Cardiac muscle cell (in vitro differentiated cells and primary cell): ENCODE measurements around the gene ISCA2. TPM values are rescaled to one million over a fixed set of nuclear protein-coding genes. Genes with fewer than 3 reads are reported as not detected.
A peak's percentile ranks its signal among the peaks of the same experiment; 100 is the strongest.

Source experiments
- DNase-seq, 2 donors: peaks; one replicate each; pipeline versions ENCODE4 v3.0.0 to v3.0.0-alpha.2; 2010 to 2017; ENCODE audit warnings: low read depth in 1 of 2, low spot score in 1 of 2
- H3K27ac ChIP-seq: fragments of 200-600 bp; sonication (generic); 2 replicates; pipeline ENCODE4 v1.5.1; 2016
- H3K27me3 ChIP-seq: fragments of 200-600 bp; sonication (generic); 2 replicates; pipeline ENCODE4 v1.6.0; 2016; ENCODE audit warnings: control low read depth
- H3K36me3 ChIP-seq: fragments of 200-600 bp; sonication (generic); 2 replicates; pipeline ENCODE4 v1.5.1; 2016; ENCODE audit warnings: control low read depth
- H3K4me1 ChIP-seq: fragments of 200-600 bp; sonication (generic); 2 replicates; pipeline ENCODE4 v1.8.1; 2017; ENCODE audit warnings: low read depth, mild to moderate bottlenecking, mixed run types
- H3K4me3 ChIP-seq: fragments of 200-600 bp; sonication (generic); 2 replicates; pipeline ENCODE4 v1.5.1; 2016; ENCODE audit warnings: mild to moderate bottlenecking
- H3K9me3 ChIP-seq: fragments of 200-600 bp; sonication (generic); 2 replicates; pipeline ENCODE4 v1.5.1; 2017; ENCODE audit warnings: low read depth, mild to moderate bottlenecking, control low read depth
- CTCF ChIP-seq: IDR thresholded peaks from 2 replicates; pipeline ENCODE4 v1.5.1; 2012; ENCODE audit warnings: low read depth, mild to moderate bottlenecking, low read length
- polyA plus RNA-seq: library from polyadenylated mRNA; unstranded; fragments of >200 nt; fragmentation: Nextera tagmentation; extraction: Ambion mirVana; gene quantifications from 2 replicates; pipeline ENCODE4 v1.2.1, GENCODE V29; 2016
- total RNA-seq: library from RNA; depleted of rRNA; stranded (reverse); fragments of >200 nt; gene quantifications from 2 replicates; pipeline ENCODE4 v1.2.3, GENCODE V29; 2016

Gene ISCA2
- total and polyA plus RNA-seq, 2 experiments from 2014 or later, result 26.5 to 141 TPM

DNA sequence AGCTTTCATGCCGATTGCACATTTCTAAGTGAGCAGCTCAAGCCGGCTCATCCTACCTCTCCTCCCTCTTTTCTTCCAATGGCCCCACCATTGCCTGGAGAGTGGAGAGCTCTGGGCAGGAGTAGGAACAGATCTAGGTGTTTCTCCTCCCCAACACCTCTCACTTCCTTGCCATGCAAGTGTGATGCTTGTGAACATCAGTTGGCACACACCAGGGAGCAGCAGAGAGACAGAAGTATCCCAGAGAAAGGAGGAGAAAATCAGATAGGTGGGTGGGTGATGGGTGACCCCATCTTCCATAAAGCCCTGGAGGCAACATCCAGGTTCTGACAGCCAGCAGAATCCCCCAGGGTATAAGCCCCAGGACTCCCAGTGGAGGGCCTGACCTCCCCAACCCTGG is 28.2 kb upstream of the ISCA2 start:
- DNase-seq, result no peak
- no peak for TF ChIP-seq CTCF

DNA sequence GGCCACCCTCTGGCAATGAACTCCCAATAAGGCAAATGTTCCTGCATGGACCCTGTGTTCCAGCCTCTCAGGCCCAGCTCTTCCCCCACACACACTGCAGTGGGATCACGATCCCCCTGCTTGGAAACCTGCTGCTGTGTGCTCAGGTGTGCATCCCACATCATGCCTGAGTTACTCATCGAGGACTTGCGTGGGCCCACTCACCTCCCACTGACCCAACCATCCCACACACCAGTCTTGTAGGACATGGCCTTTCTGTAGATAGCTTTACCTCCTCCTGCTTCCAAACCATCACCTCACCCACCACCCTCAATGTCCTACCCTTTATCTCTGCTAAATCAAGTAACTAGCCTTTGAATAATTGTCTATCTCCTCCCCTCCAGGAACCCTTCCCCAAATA is 25.1 kb upstream of the ISCA2 start:
- no peak for TF ChIP-seq CTCF
- no peak overlapping the region for H3K27ac ChIP-seq
- DNase-seq, result no peak

More for the DNA sequence above, 28.2 kb upstream of the ISCA2 start:
- Histone ChIP-seq H3K36me3 (no peaks in the 10 kb centered on the region), H3K4me3 (no peak overlapping the region), H3K9me3 (no peaks in the 10 kb centered on the region), H3K27ac (no peak overlapping the region), H3K27me3 (no peaks in the 10 kb centered on the region), H3K4me1 (peaks cover 12% of the 10 kb centered on the region)

DNA sequence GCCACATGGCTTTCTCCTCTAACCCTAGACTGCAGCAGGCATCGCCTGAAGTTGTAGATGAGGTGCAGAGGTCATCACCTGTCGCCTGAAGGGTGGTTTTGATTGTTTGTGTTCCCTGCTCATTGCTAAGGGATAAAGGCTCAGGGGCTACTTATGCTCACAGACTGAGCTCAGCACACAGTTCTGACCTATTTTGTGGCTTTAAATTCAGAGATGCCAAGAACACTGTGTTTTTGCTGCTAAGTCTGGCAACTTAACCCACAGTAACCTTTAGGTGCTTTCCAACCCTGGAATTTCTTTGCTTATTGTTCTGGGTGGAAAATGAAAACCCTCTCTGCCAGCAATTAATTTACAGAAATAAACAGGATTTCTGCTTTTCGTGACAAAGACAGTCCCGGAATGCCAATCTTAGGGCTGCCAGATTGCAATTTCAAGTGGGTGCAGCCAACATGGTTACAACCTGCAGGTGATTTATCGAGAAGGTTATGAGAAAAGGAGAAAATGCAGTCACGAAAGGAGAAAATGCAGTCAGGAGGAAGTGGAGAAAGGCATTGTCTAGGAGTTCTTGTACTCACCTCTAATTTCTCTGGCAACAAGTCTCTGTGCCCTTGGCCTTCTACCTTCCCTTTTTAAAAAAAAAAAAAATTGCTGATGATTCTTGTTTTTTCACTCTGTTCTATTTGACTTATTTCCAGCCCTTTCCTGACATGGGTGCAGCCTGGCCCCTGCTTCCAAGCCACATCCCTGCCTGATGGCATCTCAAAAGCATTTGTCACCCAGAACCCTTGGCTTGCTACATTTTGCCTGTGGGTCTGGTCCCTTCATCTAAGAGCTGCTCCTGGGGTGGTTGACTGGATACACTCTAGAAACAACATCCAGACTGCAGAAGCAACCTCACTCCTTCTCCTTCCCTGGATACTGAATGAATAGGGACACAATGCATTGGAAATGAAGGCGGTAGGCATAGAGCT is 23.7 kb upstream of the ISCA2 start:
- Histone ChIP-seq H3K9me3 (no peaks in the 10 kb centered on the region), H3K27me3 (no peaks in the 10 kb centered on the region), H3K4me3 (no peak overlapping the region), H3K4me1 (peaks cover 11% of the 10 kb centered on the region), H3K36me3 (peaks cover 4% of the 10 kb centered on the region), H3K27ac (no peak overlapping the region)
- TF ChIP-seq CTCF, result no peak
- no peak for DNase-seq

More for the DNA sequence above, 25.1 kb upstream of the ISCA2 start:
- Histone ChIP-seq H3K9me3 (no peaks in the 10 kb centered on the region), H3K27me3 (no peaks in the 10 kb centered on the region), H3K4me1 (peaks cover 16% of the 10 kb centered on the region), H3K4me3 (no peak overlapping the region), H3K36me3 (peaks cover 2% of the 10 kb centered on the region)

DNA sequence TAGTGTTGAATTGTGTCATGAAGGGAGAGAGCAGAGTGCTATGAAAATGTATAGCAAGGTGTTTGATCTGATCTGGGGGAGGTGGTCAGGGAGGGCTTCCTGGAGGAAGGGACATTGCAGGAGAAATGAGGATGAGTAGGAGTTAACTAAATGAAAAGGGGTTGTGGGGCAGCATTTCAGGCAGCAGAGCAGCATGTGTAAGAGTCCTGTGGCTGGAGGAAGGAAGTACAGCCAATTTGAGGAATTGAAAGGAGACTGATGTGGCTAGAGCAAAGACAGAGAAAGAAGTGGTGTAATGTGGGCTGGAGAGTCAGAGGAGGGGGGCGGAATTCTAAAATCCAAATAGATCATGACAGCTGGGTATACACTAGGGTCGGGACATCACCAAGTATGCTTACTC is 21.0 kb upstream of the ISCA2 start:
- peaks cover 4% of the 10 kb centered on the region for H3K36me3 ChIP-seq
- no peak for DNase-seq

DNA sequence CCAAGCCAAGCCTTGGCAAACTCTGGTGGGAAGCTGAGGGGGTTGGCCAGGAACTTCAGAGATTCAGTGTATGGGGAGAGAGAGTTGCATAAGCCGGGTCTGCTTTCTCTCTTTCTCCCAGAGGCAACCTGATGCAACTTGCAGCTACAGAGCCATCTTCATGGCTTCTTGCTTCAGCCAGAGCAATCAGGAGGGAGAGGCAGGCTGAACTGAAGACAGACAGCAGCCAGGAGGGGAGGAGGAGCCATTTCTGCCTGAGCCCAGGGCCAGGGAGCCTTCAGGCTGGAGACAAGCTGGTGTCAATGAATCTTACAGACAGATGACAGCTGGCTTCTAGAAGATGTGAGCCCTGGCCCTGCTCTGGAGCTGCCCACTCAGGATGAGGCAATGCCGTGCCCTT is 19.2 kb upstream of the ISCA2 start:
- no peak for TF ChIP-seq CTCF
- Histone ChIP-seq H3K9me3 (no peaks in the 10 kb centered on the region), H3K27ac (no peak overlapping the region), H3K4me1 (peaks cover 4% of the 10 kb centered on the region), H3K4me3 (no peak overlapping the region), H3K36me3 (peaks cover 7% of the 10 kb centered on the region), H3K27me3 (no peaks in the 10 kb centered on the region)
- peak in 1 of 2 donors; percentile 26 for DNase-seq

More for the DNA sequence above, 21.0 kb upstream of the ISCA2 start:
- no peak overlapping the region for H3K4me3 ChIP-seq
- H3K9me3 ChIP-seq, result no peaks in the 10 kb centered on the region
- no peak for TF ChIP-seq CTCF
- no peak overlapping the region for H3K27ac ChIP-seq
- H3K27me3 ChIP-seq, result no peaks in the 10 kb centered on the region
- H3K4me1 ChIP-seq, result peaks cover 4% of the 10 kb centered on the region
